ENCODE measurements around the gene CAPN11. TPM values are rescaled to one million over a fixed set of nuclear protein-coding genes. Genes with fewer than 3 reads are reported as not detected.

The CAPN11 gene
- total RNA-seq, 2 experiments from 2014 or later, result 1.3 to 1.5 TPM

GRCh38 chr6:44219815-44220784 is 61.5 kb downstream of the CAPN11 start:
- Histone ChIP-seq H3K27ac (ENCODE audit: low read depth in 1 of 2, low read length in 2 of 2) (no peak overlapping the region), H3K36me3 (ENCODE audit: insufficient read depth, low read length) (no peaks in the 10 kb centered on the region), H3K4me1 (ENCODE audit: insufficient read depth, low read length) (peaks cover 38% of the 10 kb centered on the region), H3K9me3 (ENCODE audit: control insufficient read depth in 1 of 2, insufficient read depth in 1 of 2, low read length in 2 of 2) (peaks cover 0 to 3% of the 10 kb centered on the region in 2 experiments), H3K4me3 (ENCODE audit: low read length) (no peak overlapping the region), H3K27me3 (ENCODE audit: control insufficient read depth in 1 of 2, insufficient read depth in 2 of 2, low read length in 2 of 2) (peaks cover 4 to 7% of the 10 kb centered on the region in 2 experiments)
- Mint-ChIP-seq H3K27me3 (no peaks in the 10 kb centered on the region), H3K4me3 (peak overlapping the region; percentile 45), H3K9me3 (no peaks in the 10 kb centered on the region), H3K4me1 (ENCODE audit: low read depth) (peaks cover 36% of the 10 kb centered on the region), H3K27ac (no peak overlapping the region), H3K36me3 (ENCODE audit: low read depth) (no peaks in the 10 kb centered on the region)
- no peak for TF ChIP-seq CTCF (IDR thresholded peaks at IDR 0.05)
- no peak for ATAC-seq (ENCODE audit: poor library complexity)
- ChIA-PET POLR2A (interaction anchor here (1.4 kb wide), 1 partner anchor 27 kb away, joined by 6 read pairs; the partner anchor contains the start of gene HSP90AB1), CTCF (interaction anchor here (0.9 kb wide), 1 partner anchor 25 kb away, joined by 3 read pairs; no protein-coding TSS in a partner anchor)
- no peak for DNase-seq
- intact Hi-C loops (cut with DNase I, micrococcal nuclease), result loop anchor here (5.0 to 10.0 kb wide), 2 partner anchors 37 to 585 kb away; partner anchors contain the start of genes SLC35B2 (in 2 of the 2) and MAD2L1BP (in 1 of the 2)

DNA sequence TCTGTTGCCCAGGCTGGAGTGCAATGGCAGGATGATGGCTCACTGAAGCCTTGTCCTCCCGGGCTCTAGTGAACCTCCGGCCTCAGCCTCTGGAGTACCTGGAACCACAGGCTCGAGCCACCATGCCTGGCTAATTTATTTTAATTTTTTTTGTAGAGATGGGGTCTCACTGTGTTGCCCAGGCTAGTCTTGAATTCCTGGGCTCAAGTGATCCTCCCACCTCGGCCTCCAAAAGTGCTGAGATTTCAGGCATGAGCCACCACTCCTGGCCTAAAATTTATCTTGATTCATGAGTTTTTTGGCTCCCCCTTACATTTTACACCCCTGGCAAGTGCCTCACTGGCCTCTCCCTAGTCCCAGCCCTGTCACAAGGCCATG is 62.3 kb downstream of the CAPN11 start:
- intact Hi-C loops (cut with DNase I, micrococcal nuclease), result loop anchor here (1.0 to 10.0 kb wide), 3 partner anchors 17 to 586 kb away; partner anchors contain the start of genes SLC35B2 (in 2 of the 2) and MAD2L1BP (in 1 of the 2)
- H3K27ac Mint-ChIP-seq, result no peak overlapping the region

More for the DNA sequence above, 62.3 kb downstream of the CAPN11 start:
- TF ChIP-seq CTCF (IDR thresholded peaks at IDR 0.05), result no peak
- ChIA-PET CTCF (interaction anchor here (0.6 to 1.2 kb wide), 7 partner anchors 8 to 84 kb away, joined by 3 to 12 read pairs (median 3); partner anchors contain the start of genes HSP90AB1 and SLC35B2), POLR2A (interaction anchor here (2.5 to 5.8 kb wide), 2 partner anchors 17 to 25 kb away, joined by 8 to 62 read pairs; partner anchors contain the start of gene HSP90AB1)
- H3K9me3 Mint-ChIP-seq, result no peaks in the 10 kb centered on the region
- peaks cover 36% of the 10 kb centered on the region for H3K4me1 Mint-ChIP-seq (ENCODE audit: low read depth)
- Histone ChIP-seq H3K9me3 (ENCODE audit: control insufficient read depth in 1 of 2, insufficient read depth in 1 of 2, low read length in 2 of 2) (peaks cover 0 to 3% of the 10 kb centered on the region in 2 experiments), H3K4me3 (ENCODE audit: low read length) (no peak overlapping the region), H3K4me1 (ENCODE audit: insufficient read depth, low read length) (peaks cover 38% of the 10 kb centered on the region), H3K36me3 (ENCODE audit: insufficient read depth, low read length) (no peaks in the 10 kb centered on the region), H3K27me3 (ENCODE audit: control insufficient read depth in 1 of 2, insufficient read depth in 2 of 2, low read length in 2 of 2) (peaks cover 4 to 7% of the 10 kb centered on the region in 2 experiments), H3K27ac (ENCODE audit: low read depth in 1 of 2, low read length in 2 of 2) (no peak overlapping the region)
- no peak for ATAC-seq (ENCODE audit: poor library complexity)
- no peaks in the 10 kb centered on the region for H3K36me3 Mint-ChIP-seq (ENCODE audit: low read depth)
- no peaks in the 10 kb centered on the region for H3K27me3 Mint-ChIP-seq
- H3K4me3 Mint-ChIP-seq, result peak overlapping the region; percentile 77
- DNase-seq, result no peak

All from CD4-positive, alpha-beta T cell (primary cell).